ENCODE measurements around the gene CCT8.

- TF ChIP-seq CTCFL (IDR thresholded peaks at IDR 0.05; ENCODE audit: borderline replicate concordance, insufficient read depth, low read depth, low read length, poor library complexity, severe bottlenecking), result no peak
- TF ChIP-seq TBP (optimal IDR thresholded peaks at IDR 0.05; ENCODE audit: low read depth, low read length), result no peak
- TF ChIP-seq SAFB (IDR thresholded peaks at IDR 0.05; ENCODE audit: borderline replicate concordance, low read depth, low read length), result no peak
- no peak for TF ChIP-seq CTCF (IDR thresholded peaks at IDR 0.05 in 2 of 3, conservative IDR thresholded peaks at IDR 0.05 in 1 of 3; ENCODE audit: insufficient read depth in 2 of 3, low read depth in 1 of 3, low read length in 3 of 3)
- no peak for TF ChIP-seq USF1 (CRISPR knock-in tag; IDR thresholded peaks at IDR 0.05)
Measured at GRCh38 chr21:29053656-29054055, 19.8 kb downstream of the CCT8 start.

Data from K562 (cell line).